HCT116 (cell line): ENCODE data around the gene BTNL9. TPM values are rescaled to one million over a fixed set of nuclear protein-coding genes. Genes with fewer than 3 reads are reported as not detected.

Experiments used
- ATAC-seq: fragments of 200-7000 bp; cut with Tn5 transposase; 2 replicates; pipeline ENCODE4 v1.9.1; 2020; ENCODE audit warnings: mild to moderate bottlenecking, moderate library complexity
- BruUV-seq: library from RNA; stranded (reverse); fragments of 400-500 nt; replicated peaks from 2 replicates; lab custom pipeline; 2021; lab: Mats Ljungman, UMichigan
- CTCF ChIA-PET: fragments of 300-600 bp; sonication (Branson Sonifier 250); formaldehyde crosslinking; loops from one replicate; lab custom pipeline; 2021; ENCODE audit warnings: antibody characterized with exemption; lab: Charles Lee
- POLR2A ChIA-PET: fragments of 300-600, 350-600 bp; sonication (Branson Sonifier 250); formaldehyde crosslinking; loops from one replicate; lab custom pipeline; 2021; ENCODE audit warnings: antibody characterized with exemption; lab: Charles Lee
- RAD21 ChIA-PET, 2 experiments: fragments of 300-600 bp; sonication (Branson Sonifier 250); formaldehyde crosslinking; loops; one replicate each; lab custom pipeline; 2023; ENCODE audit warnings: low total read pairs in 2 of 2; ENCODE audit not compliant: uncharacterized antibody in 2 of 2, unreplicated experiment in 2 of 2, low non-redundant PET in 1 of 2; lab: Charles Lee
- DNase-seq: peaks from one replicate; pipeline ENCODE4 v3.0.0-alpha.2; 2010; ENCODE audit warnings: low read depth, low spot score
- H2AFZ ChIP-seq: fragments of 200-600 bp; shearing (Covaris generic), sonication (generic); 2 replicates; pipeline ENCODE4 v1.6.1; 2017; ENCODE audit warnings: low read depth, mixed run types, mixed read lengths, antibody characterized with exemption, low read length; ENCODE audit not compliant: poor library complexity, severe bottlenecking
- H3K27ac ChIP-seq: 2 replicates; pipeline ENCODE4 v1.5.1; 2012; ENCODE audit warnings: low read depth, low read length
- H3K27me3 ChIP-seq: fragments of 200-600 bp; sonication (generic); 2 replicates; pipeline ENCODE4 v1.6.1; 2016; ENCODE audit warnings: mixed run types, low read length, mixed read lengths; ENCODE audit not compliant: insufficient read depth
- H3K36me3 ChIP-seq, 2 experiments: fragments of 200-500 bp in 1 of 2; fragments of 200-600 bp in 1 of 2; sonication (Bioruptor generic) in 1 of 2; sonication (generic) in 1 of 2; 2 replicates each; pipeline versions ENCODE4 v1.5.1 to v1.6.1; 2014 to 2016; ENCODE audit warnings: low read length in 2 of 2, inconsistent platforms in 1 of 2, mixed read lengths in 1 of 2, mixed run types in 1 of 2; ENCODE audit not compliant: insufficient read depth in 2 of 2, control insufficient read depth in 1 of 2
- H3K4me1 ChIP-seq, 2 experiments: fragments of 200-600 bp in 1 of 2; sonication (generic) in 1 of 2; 2 replicates each; pipeline versions ENCODE4 v1.5.1 to v1.6.1; 2012 to 2017; ENCODE audit warnings: low read length in 2 of 2, inconsistent platforms in 1 of 2, mild to moderate bottlenecking in 1 of 2, mixed read lengths in 1 of 2, mixed run types in 1 of 2, moderate library complexity in 1 of 2; ENCODE audit not compliant: insufficient read depth in 2 of 2, control insufficient read depth in 1 of 2
- H3K4me2 ChIP-seq: fragments of 200-600 bp; sonication (generic); 2 replicates; pipeline ENCODE4 v1.6.1; 2017; ENCODE audit warnings: mixed run types, low read length, mixed read lengths
- H3K4me3 ChIP-seq, 2 experiments: fragments of 200-600 bp in 1 of 2; sonication (generic) in 1 of 2; replicated peaks in 1 of 2; 2 replicates each; pipeline ENCODE4 v1.5.1; 2011 to 2016; ENCODE audit warnings: low read length in 2 of 2, control low read depth in 1 of 2, low read depth in 1 of 2, mild to moderate bottlenecking in 1 of 2, mixed read lengths in 1 of 2, mixed run types in 1 of 2
- H3K79me2 ChIP-seq: fragments of 200-600 bp; sonication (generic); 2 replicates; pipeline ENCODE4 v1.6.1; 2017; ENCODE audit warnings: mild to moderate bottlenecking, mixed run types, low read length, moderate library complexity, mixed read lengths; ENCODE audit not compliant: insufficient read depth
- H3K9ac ChIP-seq: fragments of 200-600 bp; sonication (generic); 2 replicates; pipeline ENCODE4 v1.6.1; 2016; ENCODE audit warnings: low read length, mixed read lengths
- H3K9me2 ChIP-seq: fragments of 200-600 bp; sonication (generic), shearing (Covaris generic); 2 replicates; pipeline ENCODE4 v1.6.1; 2017; ENCODE audit warnings: mixed run types, mild to moderate bottlenecking, moderate library complexity; ENCODE audit not compliant: insufficient read depth
- H3K9me3 ChIP-seq, 2 experiments: fragments of 200-500 bp in 1 of 2; fragments of 200-600 bp in 1 of 2; sonication (Bioruptor generic) in 1 of 2; sonication (generic) in 1 of 2; 2 replicates each; pipeline ENCODE4 v1.6.1; 2014 to 2017; ENCODE audit warnings: low read length in 2 of 2, mixed read lengths in 2 of 2, inconsistent platforms in 1 of 2, low read depth in 1 of 2, mild to moderate bottlenecking in 1 of 2, mixed run types in 1 of 2, moderate library complexity in 1 of 2; ENCODE audit not compliant: control insufficient read depth in 1 of 2, insufficient read depth in 1 of 2
- H4K20me1 ChIP-seq: fragments of 200-600 bp; sonication (generic), shearing (Covaris generic); 2 replicates; pipeline ENCODE4 v1.6.1; 2017; ENCODE audit warnings: mixed run types, mild to moderate bottlenecking, moderate library complexity; ENCODE audit not compliant: insufficient read depth
- ATF3 ChIP-seq: IDR thresholded peaks from 2 replicates; pipeline ENCODE4 v1.6.1; 2012
- CBX3 ChIP-seq: IDR thresholded peaks from 2 replicates; pipeline ENCODE4 v1.6.1; 2012; ENCODE audit warnings: low read depth
- CEBPB ChIP-seq: IDR thresholded peaks from 2 replicates; pipeline ENCODE4 v1.6.1; 2012; ENCODE audit warnings: low read depth
- EGR1 ChIP-seq: IDR thresholded peaks from 2 replicates; pipeline ENCODE4 v1.6.1; 2012; ENCODE audit warnings: low read depth
- EZH2 ChIP-seq: fragments of 200-600 bp; sonication (generic); IDR thresholded peaks from 2 replicates; pipeline ENCODE4 v1.6.1; 2017; ENCODE audit warnings: antibody characterized with exemption, mixed run types
- EZH2phosphoT487 ChIP-seq: fragments of 200-600 bp; IDR thresholded peaks from 2 replicates; pipeline ENCODE4 v1.6.1; 2018; ENCODE audit warnings: antibody characterized with exemption, borderline replicate concordance
- FOSL1 ChIP-seq: IDR thresholded peaks from 2 replicates; pipeline ENCODE4 v1.6.1; 2012; ENCODE audit warnings: low read depth
- MAX ChIP-seq: IDR thresholded peaks from 2 replicates; pipeline ENCODE4 v1.6.1; 2012
- POLR2A ChIP-seq: IDR thresholded peaks from 2 replicates; pipeline ENCODE4 v1.7.0; 2011; ENCODE audit warnings: borderline replicate concordance; ENCODE audit not compliant: insufficient read depth, insufficient read length; ENCODE audit errors: extremely low read depth
- RAD21 ChIP-seq: IDR thresholded peaks from 2 replicates; pipeline ENCODE4 v1.6.1; 2012; ENCODE audit warnings: low read depth, mild to moderate bottlenecking
- REST ChIP-seq: IDR thresholded peaks from 2 replicates; pipeline ENCODE4 v1.6.1; 2012; ENCODE audit warnings: low read depth
- SIN3A ChIP-seq: IDR thresholded peaks from 2 replicates; pipeline ENCODE4 v1.6.1; 2012; ENCODE audit warnings: low read depth
- SP1 ChIP-seq: IDR thresholded peaks from 2 replicates; pipeline ENCODE4 v1.6.1; 2012; ENCODE audit warnings: low read depth
- TCF7L2 ChIP-seq: IDR thresholded peaks from 2 replicates; pipeline ENCODE4 v1.7.0; 2011; ENCODE audit warnings: borderline replicate concordance, inconsistent platforms; ENCODE audit not compliant: insufficient read depth, insufficient read length; ENCODE audit errors: extremely low read depth
- ZBTB33 ChIP-seq: IDR thresholded peaks from 2 replicates; pipeline ENCODE4 v1.6.1; 2011; ENCODE audit warnings: mild to moderate bottlenecking, low read length, moderate library complexity; ENCODE audit not compliant: insufficient replicate concordance; ENCODE audit errors: extremely low read depth
- ZFX ChIP-seq: fragments of 450-650 bp; IDR thresholded peaks from 2 replicates; pipeline ENCODE4 v1.6.1; 2017
- ZNF274 ChIP-seq: fragments of 200-500 bp; sonication (Bioruptor generic); IDR thresholded peaks from 2 replicates; pipeline ENCODE4 v1.6.1; 2014; ENCODE audit warnings: mild to moderate bottlenecking, low read depth, low read length, inconsistent platforms
- intact Hi-C: fragments of 100-400 bp; cut with micrococcal nuclease; formaldehyde crosslinking; loops from 2 replicates; pipeline ENCODE4 v1.10.0; 2022
- total RNA-seq: library from RNA; stranded (reverse); gene quantifications from one replicate; pipeline ENCODE4 v1.2.1, GENCODE V29; 2021; ENCODE audit not compliant: unreplicated experiment

The BTNL9 gene
- total RNA-seq, 1 experiment from 2014 or later: 11.7 TPM

- ChIA-PET POLR2A (no interaction called here), RAD21 (no interaction called here)
- H3K27me3 ChIP-seq: peaks cover 16% of the 10 kb centered on the region; the same call in 1 of the 2 replicates
Measured at GRCh38 chr5:181047288-181047687, 7.2 kb downstream of the BTNL9 start.

More at GRCh38 chr5:181047288-181047687, 7.2 kb downstream of the BTNL9 start:
- Histone ChIP-seq H3K36me3 (no peaks in the 10 kb centered on the region), H3K9me2 (no peaks in the 10 kb centered on the region), H3K4me3 (no peak overlapping the region), H2AFZ (no peak overlapping the region), H3K9me3 (no peaks in the 10 kb centered on the region), H3K4me1 (peaks cover 0 to under 1% of the 10 kb centered on the region in 2 experiments; a peak in 2 of 4 replicates), H3K9ac (no peak overlapping the region), H3K27ac (no peak overlapping the region), H3K4me2 (no peak overlapping the region), H4K20me1 (no peaks in the 10 kb centered on the region), H3K79me2 (no peaks in the 10 kb centered on the region)
- ATAC-seq (no peak), DNase-seq (no peak)
- no TSS peak for BruUV-seq
- intact Hi-C loops: loop anchor here (10.0 kb wide), 1 partner anchor 108 kb away; no protein-coding TSS in a partner anchor
- no peak for TF ChIP-seq EGR1
- no peak for TF ChIP-seq ZBTB33
- no peak for TF ChIP-seq EZH2
- TF ChIP-seq TCF7L2: no peak
- TF ChIP-seq EZH2phosphoT487: no peak
- TF ChIP-seq CEBPB: no peak
- TF ChIP-seq REST: no peak
- TF ChIP-seq POLR2A: no peak
- no peak for TF ChIP-seq ZNF274
- TF ChIP-seq ATF3: no peak
- TF ChIP-seq MAX: no peak
- no peak for TF ChIP-seq SIN3A
- no peak for TF ChIP-seq ZFX
- TF ChIP-seq FOSL1: no peak
- no peak for TF ChIP-seq SP1
- TF ChIP-seq CBX3: no peak
- no peak for TF ChIP-seq RAD21
- CTCF ChIA-PET: no interaction called here
